ENCODE results near the gene TRMT2A. TPM values are rescaled to one million over a fixed set of nuclear protein-coding genes. Genes with fewer than 3 reads are reported as not detected.
A peak's percentile ranks its signal among the peaks of the same experiment; 100 is the strongest.

TRMT2A gene
- total RNA-seq, 2 experiments from 2014 or later: 51.8 to 57.9 TPM

DNA sequence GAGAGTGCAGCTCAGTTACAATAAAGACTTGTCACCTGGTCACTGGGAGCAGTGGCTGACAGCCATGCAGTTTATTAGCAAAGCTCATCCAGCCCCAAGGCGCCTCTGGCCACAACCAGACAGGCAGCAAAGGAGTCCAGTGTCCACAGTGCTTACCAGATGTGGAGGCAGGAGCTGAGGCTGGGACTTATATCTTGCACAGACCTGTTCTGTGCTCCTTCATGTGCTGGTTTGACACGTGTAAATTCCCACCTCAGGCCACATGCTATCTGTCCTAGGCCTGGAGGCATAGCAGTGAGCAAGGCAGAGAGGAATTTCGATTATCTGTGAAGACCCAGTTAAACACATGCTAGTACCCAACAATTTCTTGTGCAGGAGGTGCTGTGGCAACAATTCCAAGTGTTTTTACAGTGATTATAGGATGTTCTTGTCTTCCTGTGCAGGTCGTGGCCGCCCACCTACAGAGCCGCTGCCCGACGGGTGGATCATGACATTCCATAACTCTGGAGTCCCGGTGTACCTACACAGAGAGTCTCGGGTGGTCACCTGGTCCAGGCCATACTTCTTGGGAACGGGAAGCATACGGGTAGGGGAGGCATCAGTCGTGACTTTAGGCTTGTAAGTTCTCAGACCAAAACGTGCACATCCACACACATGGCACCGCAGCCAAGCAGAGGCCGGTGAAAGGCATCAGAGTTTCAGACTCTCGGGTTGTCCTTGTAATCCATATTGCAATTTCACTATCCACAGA lies 27.6 kb downstream of the TRMT2A start:
- no peak for DNase-seq
- H3K4me1 Mint-ChIP-seq (ENCODE audit: low read depth): peaks cover 8% of the 10 kb centered on the region
- H3K9me3 Mint-ChIP-seq: no peaks in the 10 kb centered on the region
- CTCF ChIA-PET: no interaction called here
- H3K27ac Mint-ChIP-seq: no peak overlapping the region
- H3K27me3 Mint-ChIP-seq (ENCODE audit: low read depth): no peaks in the 10 kb centered on the region
- intact Hi-C loops (cut with micrococcal nuclease): no loop called here
- H3K4me3 Mint-ChIP-seq: no peak overlapping the region
- H3K36me3 Mint-ChIP-seq (ENCODE audit: low read depth): peaks cover 55% of the 10 kb centered on the region

DNA sequence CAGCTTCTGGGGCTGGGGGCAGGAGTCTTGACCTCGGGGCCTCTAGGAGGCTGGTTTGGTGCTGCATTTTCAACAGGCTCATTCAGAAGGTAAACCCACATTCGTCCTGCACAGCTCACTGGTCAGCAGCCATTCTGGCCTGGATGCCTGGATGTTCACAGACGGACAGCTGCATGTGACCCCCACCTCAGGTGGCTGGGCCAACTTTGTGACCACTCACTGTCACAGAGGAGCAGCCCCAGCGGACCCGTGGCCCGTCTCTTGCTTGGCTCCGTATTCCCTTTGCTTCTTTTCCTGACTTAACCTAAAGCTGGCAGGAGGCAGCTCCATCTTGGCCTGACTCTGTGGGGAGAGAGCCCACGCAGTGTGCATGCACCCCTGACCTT lies 28.8 kb downstream of the TRMT2A start:
- no peak overlapping the region for H3K27ac Mint-ChIP-seq
- DNase-seq: no peak
- CTCF ChIA-PET: interaction anchor here (1.1 kb wide), 1 partner anchor 9 kb away, joined by 3 read pairs; no protein-coding TSS in a partner anchor
- H3K27me3 Mint-ChIP-seq (ENCODE audit: low read depth): no peaks in the 10 kb centered on the region
- intact Hi-C loops (cut with micrococcal nuclease): no loop called here
- H3K9me3 Mint-ChIP-seq: no peaks in the 10 kb centered on the region
- peaks cover 15% of the 10 kb centered on the region for H3K4me1 Mint-ChIP-seq (ENCODE audit: low read depth)
- peaks cover 51% of the 10 kb centered on the region for H3K36me3 Mint-ChIP-seq (ENCODE audit: low read depth)
- H3K4me3 Mint-ChIP-seq: no peak overlapping the region

DNA sequence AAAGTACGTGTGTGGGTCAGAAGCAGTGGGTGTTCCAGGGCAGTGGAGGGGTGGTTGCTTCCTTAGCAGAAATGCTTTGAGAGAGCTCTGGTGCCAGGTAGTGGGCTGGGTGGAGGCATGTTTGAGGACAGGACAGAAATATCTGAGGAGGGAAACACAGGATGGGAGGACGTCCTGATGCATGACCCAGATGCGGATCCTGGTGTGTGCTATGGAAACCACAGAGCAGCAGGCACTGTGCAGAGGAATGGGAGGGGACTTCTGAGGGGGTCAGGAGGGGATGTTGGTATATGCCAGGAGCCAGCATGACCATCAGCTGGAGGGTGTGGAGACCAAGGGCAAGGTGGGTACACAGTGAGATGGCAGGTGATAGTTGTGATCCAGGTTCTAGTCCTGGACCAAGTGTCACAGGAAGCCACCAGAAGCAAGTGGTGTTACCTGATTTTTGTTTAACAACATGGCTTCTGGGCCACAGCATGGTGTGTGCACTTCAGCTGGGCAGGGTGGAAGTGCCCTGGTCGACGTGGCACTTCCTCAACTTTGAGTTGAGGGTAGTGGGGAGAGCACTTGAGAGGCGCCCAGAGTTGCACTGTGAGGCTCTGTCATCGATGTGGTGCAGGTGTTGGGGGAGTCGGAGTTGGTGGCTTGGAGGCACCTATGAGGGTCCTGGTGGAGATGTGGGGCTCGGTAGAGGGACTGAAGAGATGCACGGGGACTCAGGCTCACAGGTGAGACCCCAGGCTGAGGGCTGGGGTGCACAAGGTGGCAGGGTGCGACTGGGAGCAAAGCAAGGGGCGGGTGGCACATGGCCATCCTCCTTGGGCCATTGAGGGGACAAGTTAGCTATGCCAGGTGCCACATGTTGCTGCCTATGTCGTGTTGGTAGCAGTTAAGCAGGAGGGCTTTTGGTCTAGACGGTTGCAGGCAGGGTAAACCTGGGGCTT lies 29.4 kb downstream of the TRMT2A start:
- DNase-seq: no peak

DNA sequence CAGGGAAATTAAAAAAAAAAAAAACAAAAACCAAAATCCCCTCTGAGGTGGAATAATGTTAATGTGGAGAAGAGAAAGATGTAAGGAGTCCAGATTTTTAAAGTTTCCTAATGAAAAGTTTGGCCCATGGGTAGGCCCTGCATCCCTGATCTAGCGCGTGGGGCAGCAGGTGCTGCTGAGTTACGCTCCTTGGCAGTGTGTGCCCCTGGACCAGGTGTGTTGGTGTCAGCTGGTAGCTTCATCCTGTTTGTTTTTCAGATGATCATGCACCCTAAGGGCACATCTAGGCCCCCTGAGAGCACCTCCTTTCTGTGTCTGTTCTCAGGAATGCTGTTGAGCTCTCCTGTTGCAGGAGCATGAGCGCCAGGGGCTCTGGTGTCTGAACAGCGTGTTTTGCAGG lies 30.3 kb downstream of the TRMT2A start:
- H3K9me3 Mint-ChIP-seq: no peaks in the 10 kb centered on the region
- CTCF ChIA-PET: interaction anchor here (1.1 kb wide), 1 partner anchor 118 kb away, joined by 3 read pairs; no protein-coding TSS in a partner anchor
- intact Hi-C loops (cut with micrococcal nuclease): no loop called here
- no peaks in the 10 kb centered on the region for H3K27me3 Mint-ChIP-seq (ENCODE audit: low read depth)
- DNase-seq: no peak
- no peak overlapping the region for H3K27ac Mint-ChIP-seq
- H3K36me3 Mint-ChIP-seq (ENCODE audit: low read depth): peaks cover 44% of the 10 kb centered on the region
- peaks cover 30% of the 10 kb centered on the region for H3K4me1 Mint-ChIP-seq (ENCODE audit: low read depth)
- no peak overlapping the region for H3K4me3 Mint-ChIP-seq

More for the DNA sequence above, 29.4 kb downstream of the TRMT2A start:
- H3K27me3 Mint-ChIP-seq (ENCODE audit: low read depth): no peaks in the 10 kb centered on the region
- intact Hi-C loops (cut with micrococcal nuclease): no loop called here
- H3K36me3 Mint-ChIP-seq (ENCODE audit: low read depth): peaks cover 51% of the 10 kb centered on the region
- no peak overlapping the region for H3K27ac Mint-ChIP-seq
- no peaks in the 10 kb centered on the region for H3K9me3 Mint-ChIP-seq
- H3K4me1 Mint-ChIP-seq (ENCODE audit: low read depth): peaks cover 21% of the 10 kb centered on the region
- no peak overlapping the region for H3K4me3 Mint-ChIP-seq
- CTCF ChIA-PET: interaction anchor here (1.1 kb wide), 2 partner anchors 9 to 119 kb away, joined by 3 read pairs; no protein-coding TSS in a partner anchor

DNA sequence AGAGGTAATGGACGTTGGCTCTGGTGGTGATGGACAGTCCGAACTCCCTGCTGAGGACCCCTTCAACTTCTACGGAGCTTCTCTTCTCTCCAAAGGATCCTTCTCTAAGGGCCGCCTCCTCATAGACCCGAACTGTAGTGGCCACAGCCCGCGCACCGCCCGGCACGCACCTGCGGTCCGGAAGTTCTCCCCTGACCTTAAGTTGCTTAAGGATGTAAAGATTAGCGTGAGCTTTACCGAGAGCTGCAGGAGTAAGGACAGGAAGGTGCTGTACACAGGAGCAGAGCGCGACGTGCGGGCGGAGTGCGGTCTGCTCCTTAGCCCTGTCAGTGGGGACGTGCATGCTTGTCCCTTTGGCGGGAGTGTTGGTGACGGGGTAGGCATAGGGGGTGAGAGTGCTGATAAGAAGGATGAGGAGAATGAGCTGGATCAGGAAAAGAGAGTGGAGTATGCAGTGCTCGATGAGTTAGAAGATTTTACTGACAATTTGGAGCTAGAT lies 30.9 kb downstream of the TRMT2A start:
- CTCF ChIA-PET: interaction anchor here (1.1 kb wide), 1 partner anchor 117 kb away, joined by 3 read pairs; no protein-coding TSS in a partner anchor
- no peak for DNase-seq
- Mint-ChIP-seq H3K4me1 (ENCODE audit: low read depth) (peaks cover 36% of the 10 kb centered on the region), H3K27me3 (ENCODE audit: low read depth) (no peaks in the 10 kb centered on the region), H3K4me3 (no peak overlapping the region), H3K9me3 (no peaks in the 10 kb centered on the region), H3K27ac (no peak overlapping the region), H3K36me3 (ENCODE audit: low read depth) (peaks cover 42% of the 10 kb centered on the region)
- intact Hi-C loops (cut with micrococcal nuclease): no loop called here

DNA sequence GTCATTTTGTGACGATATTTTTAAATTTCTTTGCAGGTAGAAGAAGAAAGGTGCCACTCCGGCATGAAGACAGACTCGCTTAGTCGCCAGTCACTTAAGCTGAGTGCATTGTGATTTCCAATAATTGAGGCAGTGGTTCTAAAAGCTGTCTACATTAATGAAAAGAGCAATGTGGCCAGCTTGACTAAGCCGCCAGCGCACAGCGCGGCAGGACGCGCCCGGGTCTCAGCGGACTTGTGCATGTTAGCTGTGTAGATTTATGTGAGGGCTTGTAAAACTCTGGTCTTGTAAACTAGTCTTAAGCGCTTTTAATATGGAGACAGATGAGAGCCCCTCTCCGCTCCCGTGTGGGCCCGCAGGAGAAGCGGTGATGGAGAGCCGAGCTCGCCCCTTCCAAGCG lies 31.4 kb downstream of the TRMT2A start:
- CTCF ChIA-PET: interaction anchor here (1.2 kb wide), 1 partner anchor 8 kb away, joined by 3 read pairs; no protein-coding TSS in a partner anchor

DNA sequence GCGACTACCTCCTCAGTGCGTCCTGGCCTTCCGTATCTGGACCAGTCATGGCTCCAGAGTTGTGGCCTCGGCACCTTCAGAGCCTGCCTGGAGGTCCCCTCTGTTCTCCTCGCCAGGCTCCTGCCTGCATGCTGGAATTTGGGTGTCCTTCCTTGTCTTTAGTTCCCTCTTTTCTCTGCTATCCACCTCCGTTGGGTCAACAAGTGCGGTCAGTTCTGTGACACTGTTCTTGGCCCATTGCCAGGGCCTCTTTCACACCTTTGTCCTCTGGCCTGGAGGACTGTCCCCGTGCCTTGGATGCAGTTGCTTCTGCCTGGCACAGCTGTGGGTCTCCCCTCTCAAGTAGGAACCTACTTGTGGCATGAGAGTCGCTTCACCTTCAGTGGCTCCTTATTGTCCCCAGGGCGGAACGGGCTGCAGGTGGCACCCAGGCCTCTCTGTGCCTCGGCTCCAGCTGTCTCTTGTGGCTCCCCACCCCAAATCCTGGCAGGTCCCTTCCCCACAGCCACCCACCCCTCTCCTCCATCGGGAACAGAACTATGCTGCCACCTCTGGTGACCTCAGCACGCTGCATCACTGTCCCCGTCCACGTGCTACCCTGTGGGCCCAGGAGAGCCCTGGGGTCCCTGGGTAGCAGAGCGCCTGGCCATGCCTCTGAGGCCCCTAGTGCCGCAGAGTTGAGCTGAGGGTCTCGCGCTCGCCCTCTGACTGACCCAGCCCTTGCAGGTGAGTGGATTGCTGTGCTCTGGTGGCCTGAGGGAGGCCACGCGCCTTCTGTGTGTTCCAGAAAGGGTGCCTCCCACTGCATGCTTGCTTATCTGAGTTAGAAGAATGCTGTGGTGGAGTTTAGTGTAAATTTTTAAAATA lies 32.2 kb downstream of the TRMT2A start:
- intact Hi-C loops (cut with micrococcal nuclease): loop anchor here (5.0 kb wide), 1 partner anchor 47 kb away; no protein-coding TSS in a partner anchor
- H3K4me1 Mint-ChIP-seq (ENCODE audit: low read depth): peaks cover 42% of the 10 kb centered on the region
- no peaks in the 10 kb centered on the region for H3K27me3 Mint-ChIP-seq (ENCODE audit: low read depth)
- H3K9me3 Mint-ChIP-seq: no peaks in the 10 kb centered on the region
- peak; percentile 42 for DNase-seq
- peaks cover 34% of the 10 kb centered on the region for H3K36me3 Mint-ChIP-seq (ENCODE audit: low read depth)
- H3K27ac Mint-ChIP-seq: no peak overlapping the region
- CTCF ChIA-PET: interaction anchor here (1.2 kb wide), 1 partner anchor 9 kb away, joined by 3 read pairs; no protein-coding TSS in a partner anchor
- H3K4me3 Mint-ChIP-seq: peak overlapping the region; percentile 28

More for the DNA sequence above, 31.4 kb downstream of the TRMT2A start:
- H3K27me3 Mint-ChIP-seq (ENCODE audit: low read depth): no peaks in the 10 kb centered on the region
- intact Hi-C loops (cut with micrococcal nuclease): no loop called here
- no peak overlapping the region for H3K4me3 Mint-ChIP-seq
- peaks cover 41% of the 10 kb centered on the region for H3K36me3 Mint-ChIP-seq (ENCODE audit: low read depth)
- DNase-seq: no peak
- peaks cover 41% of the 10 kb centered on the region for H3K4me1 Mint-ChIP-seq (ENCODE audit: low read depth)
- no peaks in the 10 kb centered on the region for H3K9me3 Mint-ChIP-seq
- H3K27ac Mint-ChIP-seq: no peak overlapping the region

DNA sequence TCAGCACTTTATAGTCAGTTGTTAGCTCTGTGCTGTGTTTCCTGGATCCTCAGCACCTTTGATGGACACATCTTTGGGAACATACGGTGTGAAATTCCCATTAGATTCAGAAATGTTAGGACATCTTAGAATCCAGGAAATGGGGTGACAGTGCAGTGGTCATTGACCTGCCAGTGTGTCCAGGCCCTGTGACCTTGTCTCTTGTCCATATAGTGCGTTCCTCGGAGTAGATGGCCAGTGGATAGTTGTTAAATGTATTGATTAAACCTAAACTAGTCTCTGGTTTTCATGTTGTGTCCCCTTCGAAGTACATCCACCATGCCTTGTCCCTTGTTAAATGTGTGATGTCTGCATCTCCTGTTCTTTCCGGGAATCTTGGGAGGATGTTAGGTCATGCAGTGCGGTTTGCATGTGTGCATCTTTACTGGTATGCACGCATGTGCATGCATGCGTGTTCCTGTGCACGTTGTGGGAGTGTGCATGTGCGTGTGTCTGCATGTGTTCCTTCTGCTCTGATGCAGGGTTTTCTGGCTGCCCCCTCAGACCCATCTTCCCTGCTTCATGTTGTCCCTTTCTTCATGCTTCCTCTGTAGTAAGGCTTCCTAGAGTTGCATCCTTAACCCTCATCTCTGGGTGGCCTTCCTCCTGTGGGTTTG lies 33.0 kb downstream of the TRMT2A start:
- Mint-ChIP-seq H3K4me3 (no peak overlapping the region), H3K4me1 (ENCODE audit: low read depth) (peaks cover 42% of the 10 kb centered on the region), H3K27me3 (ENCODE audit: low read depth) (no peaks in the 10 kb centered on the region), H3K27ac (no peak overlapping the region), H3K36me3 (ENCODE audit: low read depth) (peaks cover 27% of the 10 kb centered on the region), H3K9me3 (no peaks in the 10 kb centered on the region)
- intact Hi-C loops (cut with micrococcal nuclease): loop anchor here (5.0 kb wide), 1 partner anchor 47 kb away; no protein-coding TSS in a partner anchor
- CTCF ChIA-PET: no interaction called here
- no peak for DNase-seq

DNA sequence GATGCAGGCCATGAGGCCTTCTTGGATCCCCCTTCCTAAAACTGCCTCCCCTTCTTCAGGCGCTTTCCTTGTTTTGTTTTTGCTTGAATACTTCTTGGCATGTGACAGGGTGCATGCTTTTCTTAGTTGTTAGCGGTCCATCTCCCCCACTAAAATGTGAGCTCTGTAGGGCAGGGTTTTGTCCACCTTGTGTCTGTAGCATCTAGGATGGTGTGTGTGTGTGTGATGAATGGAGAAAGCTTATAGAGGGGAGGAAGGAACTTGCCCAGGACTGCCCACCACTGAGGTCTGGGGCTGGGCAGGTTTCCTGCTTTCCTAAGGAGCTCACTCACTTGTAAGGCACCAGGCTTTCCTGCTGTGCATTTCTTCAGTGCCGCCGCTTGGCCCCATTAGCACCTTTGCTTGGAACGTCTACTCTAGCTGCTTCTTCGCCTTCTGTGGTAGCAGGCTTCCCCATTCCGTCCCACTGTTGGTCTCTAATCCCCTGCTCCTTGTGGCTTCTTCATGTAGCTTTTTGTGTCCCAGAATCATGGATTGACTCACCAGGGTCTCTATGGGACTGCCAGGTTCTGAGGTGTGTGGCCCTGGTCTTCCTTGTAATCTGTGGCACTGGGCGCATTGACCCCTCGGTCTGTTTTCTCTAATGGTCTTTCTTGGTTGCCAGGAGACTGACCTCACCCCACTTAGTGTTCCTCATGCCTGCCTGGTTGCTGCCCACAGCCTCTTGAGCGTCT lies 33.7 kb downstream of the TRMT2A start:
- H3K27ac Mint-ChIP-seq: no peak overlapping the region
- peaks cover 42% of the 10 kb centered on the region for H3K4me1 Mint-ChIP-seq (ENCODE audit: low read depth)
- H3K4me3 Mint-ChIP-seq: no peak overlapping the region

DNA sequence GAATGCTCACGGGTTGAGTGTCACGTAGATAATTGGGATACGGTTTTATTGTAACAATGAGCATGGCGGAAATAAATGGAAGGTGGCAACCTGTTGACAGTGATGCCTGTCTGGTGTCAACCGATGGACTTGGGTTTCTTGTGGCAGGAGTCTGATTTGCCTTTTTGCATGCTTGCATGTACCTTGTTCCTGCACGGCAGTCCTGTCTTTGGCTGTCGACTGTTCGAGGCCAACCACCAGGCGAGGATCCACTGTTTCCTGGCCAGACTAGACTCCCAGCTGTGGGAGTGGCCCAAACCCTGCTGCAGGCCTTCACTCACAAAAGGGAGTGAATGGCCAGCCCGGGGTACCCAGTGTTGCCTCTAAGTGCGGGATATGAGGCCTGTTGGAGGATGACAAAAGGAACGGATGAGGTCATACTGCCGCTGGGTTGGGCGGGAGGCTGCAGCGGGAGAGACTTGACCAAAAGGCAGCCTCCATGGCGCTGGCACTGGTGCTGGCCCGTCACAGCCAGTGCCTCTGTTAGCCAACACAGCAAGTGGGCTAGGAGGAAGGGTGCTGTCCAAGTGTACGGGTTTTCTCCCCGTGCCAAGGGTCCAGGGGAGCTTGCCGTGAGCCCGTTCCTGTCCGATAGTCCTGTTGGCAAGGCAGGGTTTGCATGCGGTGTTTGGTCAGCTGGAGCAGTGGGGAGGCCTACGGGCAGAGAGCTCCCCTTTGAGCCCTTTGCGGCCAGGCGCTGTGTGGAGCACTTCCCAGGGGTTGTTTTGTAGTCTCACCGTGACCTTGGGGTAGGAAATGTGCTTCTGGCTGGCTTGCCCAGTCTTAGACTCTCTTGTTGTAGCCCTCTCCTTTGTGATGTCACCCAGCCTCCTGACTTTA lies 36.0 kb downstream of the TRMT2A start:
- no peak for DNase-seq
- Mint-ChIP-seq H3K4me1 (ENCODE audit: low read depth) (peaks cover 42% of the 10 kb centered on the region), H3K36me3 (ENCODE audit: low read depth) (peaks cover 9% of the 10 kb centered on the region), H3K4me3 (peak overlapping the region; percentile 88), H3K27ac (peak overlapping the region; percentile 73), H3K9me3 (no peaks in the 10 kb centered on the region), H3K27me3 (ENCODE audit: low read depth) (no peaks in the 10 kb centered on the region)
- intact Hi-C loops (cut with micrococcal nuclease): loop anchor here (1.0 to 5.0 kb wide), 4 partner anchors 19 to 60 kb away; partner anchors contain the start of genes TANGO2 and TRMT2A
- CTCF ChIA-PET: no interaction called here

More for the DNA sequence above, 33.7 kb downstream of the TRMT2A start:
- intact Hi-C loops (cut with micrococcal nuclease): loop anchor here (5.0 kb wide), 1 partner anchor 46 kb away; no protein-coding TSS in a partner anchor
- DNase-seq: no peak
- CTCF ChIA-PET: no interaction called here
- Mint-ChIP-seq H3K36me3 (ENCODE audit: low read depth) (peaks cover 27% of the 10 kb centered on the region), H3K27me3 (ENCODE audit: low read depth) (no peaks in the 10 kb centered on the region), H3K9me3 (no peaks in the 10 kb centered on the region)
